ENCODE measurements around the gene TUBB4B.

Gene TUBB4B

GRCh38 chr9:137227853-137228505, 13.1 kb upstream of the TUBB4B start:
- Mint-ChIP-seq H3K27ac (no peak overlapping the region), H3K36me3 (no peaks in the 10 kb centered on the region), H3K27me3 (peaks cover 2% of the 10 kb centered on the region), H3K9me3 (ENCODE audit: low read depth) (no peaks in the 10 kb centered on the region), H3K4me3 (no peak overlapping the region), H3K4me1 (ENCODE audit: low read depth) (peaks cover 5% of the 10 kb centered on the region)

GRCh38 chr9:137228506-137228967, 12.6 kb upstream of the TUBB4B start:
- Mint-ChIP-seq H3K4me3 (no peak overlapping the region), H3K27ac (no peak overlapping the region), H3K27me3 (peaks cover 2% of the 10 kb centered on the region), H3K36me3 (no peaks in the 10 kb centered on the region), H3K4me1 (ENCODE audit: low read depth) (peaks cover 5% of the 10 kb centered on the region), H3K9me3 (ENCODE audit: low read depth) (no peaks in the 10 kb centered on the region)

GRCh38 chr9:137228968-137229896, 11.9 kb upstream of the TUBB4B start:
- no peaks in the 10 kb centered on the region for H3K9me3 Mint-ChIP-seq (ENCODE audit: low read depth)
- no peaks in the 10 kb centered on the region for H3K36me3 Mint-ChIP-seq
- H3K4me1 Mint-ChIP-seq (ENCODE audit: low read depth): peaks cover 3% of the 10 kb centered on the region
- no peak overlapping the region for H3K4me3 Mint-ChIP-seq
- H3K27me3 Mint-ChIP-seq: peaks cover 2% of the 10 kb centered on the region
- no peak overlapping the region for H3K27ac Mint-ChIP-seq

GRCh38 chr9:137229903-137230704, 11.0 kb upstream of the TUBB4B start:
- Mint-ChIP-seq H3K36me3 (no peaks in the 10 kb centered on the region), H3K27ac (no peak overlapping the region), H3K4me1 (ENCODE audit: low read depth) (peaks cover 3% of the 10 kb centered on the region), H3K4me3 (no peak overlapping the region), H3K9me3 (ENCODE audit: low read depth) (no peaks in the 10 kb centered on the region), H3K27me3 (peaks cover 2% of the 10 kb centered on the region)

GRCh38 chr9:137230705-137231371, 10.2 kb upstream of the TUBB4B start, which contains the start of gene SLC34A3:
TSS of gene SLC34A3 (plus strand) at chr9:137230901. CDS start at chr9:137231703, 802 bp downstream.
- Mint-ChIP-seq H3K9me3 (ENCODE audit: low read depth) (no peaks in the 10 kb centered on the region), H3K27me3 (peaks cover 2% of the 10 kb centered on the region), H3K4me3 (no peak within 1 kb of the TSS), H3K27ac (no peak within 1 kb of the TSS), H3K4me1 (ENCODE audit: low read depth) (peaks cover 3% of the 10 kb centered on the region), H3K36me3 (no peaks in the 10 kb centered on the region)

GRCh38 chr9:137231372-137232039, 9.6 kb upstream of the TUBB4B start:
- H3K27me3 Mint-ChIP-seq: peaks cover 2% of the 10 kb centered on the region
- H3K36me3 Mint-ChIP-seq: no peaks in the 10 kb centered on the region
- no peaks in the 10 kb centered on the region for H3K9me3 Mint-ChIP-seq (ENCODE audit: low read depth)
- no peak overlapping the region for H3K27ac Mint-ChIP-seq
- peaks cover 3% of the 10 kb centered on the region for H3K4me1 Mint-ChIP-seq (ENCODE audit: low read depth)
- no peak overlapping the region for H3K4me3 Mint-ChIP-seq

GRCh38 chr9:137232101-137232500, 9.0 kb upstream of the TUBB4B start:
- Mint-ChIP-seq H3K4me1 (ENCODE audit: low read depth) (peaks cover 5% of the 10 kb centered on the region), H3K36me3 (no peaks in the 10 kb centered on the region), H3K9me3 (ENCODE audit: low read depth) (no peaks in the 10 kb centered on the region), H3K27ac (no peak overlapping the region), H3K4me3 (no peak overlapping the region), H3K27me3 (peaks cover 2% of the 10 kb centered on the region)

GRCh38 chr9:137232510-137232909, 8.6 kb upstream of the TUBB4B start:
- Mint-ChIP-seq H3K27ac (no peak overlapping the region), H3K4me1 (ENCODE audit: low read depth) (peaks cover 4% of the 10 kb centered on the region), H3K4me3 (no peak overlapping the region), H3K27me3 (peaks cover 2% of the 10 kb centered on the region), H3K9me3 (ENCODE audit: low read depth) (no peaks in the 10 kb centered on the region), H3K36me3 (no peaks in the 10 kb centered on the region)

- Mint-ChIP-seq H3K4me1 (ENCODE audit: low read depth) (peaks cover 2% of the 10 kb centered on the region), H3K27me3 (no peaks in the 10 kb centered on the region), H3K9me3 (ENCODE audit: low read depth) (no peaks in the 10 kb centered on the region), H3K27ac (no peak overlapping the region), H3K4me3 (no peak overlapping the region), H3K36me3 (no peaks in the 10 kb centered on the region)
Observed at GRCh38 chr9:137233143-137233980, 7.7 kb upstream of the TUBB4B start.

- no peak overlapping the region for H3K27ac Mint-ChIP-seq
- no peaks in the 10 kb centered on the region for H3K27me3 Mint-ChIP-seq
- H3K36me3 Mint-ChIP-seq: no peaks in the 10 kb centered on the region
- H3K9me3 Mint-ChIP-seq (ENCODE audit: low read depth): no peaks in the 10 kb centered on the region
- no peak overlapping the region for H3K4me3 Mint-ChIP-seq
- peaks cover 8% of the 10 kb centered on the region for H3K4me1 Mint-ChIP-seq (ENCODE audit: low read depth)
Observed at GRCh38 chr9:137234055-137234697, 6.9 kb upstream of the TUBB4B start.

GRCh38 chr9:137234758-137235423, 6.2 kb upstream of the TUBB4B start:
- no peak overlapping the region for H3K27ac Mint-ChIP-seq
- H3K9me3 Mint-ChIP-seq (ENCODE audit: low read depth): no peaks in the 10 kb centered on the region
- H3K27me3 Mint-ChIP-seq: no peaks in the 10 kb centered on the region
- peaks cover 8% of the 10 kb centered on the region for H3K4me1 Mint-ChIP-seq (ENCODE audit: low read depth)
- H3K4me3 Mint-ChIP-seq: no peak overlapping the region
- no peaks in the 10 kb centered on the region for H3K36me3 Mint-ChIP-seq

GRCh38 chr9:137235424-137236237, 5.5 kb upstream of the TUBB4B start:
- H3K9me3 Mint-ChIP-seq (ENCODE audit: low read depth): no peaks in the 10 kb centered on the region
- no peak overlapping the region for H3K27ac Mint-ChIP-seq
- no peaks in the 10 kb centered on the region for H3K36me3 Mint-ChIP-seq
- H3K4me3 Mint-ChIP-seq: no peak overlapping the region
- peaks cover 8% of the 10 kb centered on the region for H3K4me1 Mint-ChIP-seq (ENCODE audit: low read depth)
- no peaks in the 10 kb centered on the region for H3K27me3 Mint-ChIP-seq
